ENCODE data around the gene RPTOR.

- TF ChIP-seq POLR2A (IDR thresholded peaks at IDR 0.05) (no peak), CTCF (IDR thresholded peaks at IDR 0.05) (no peak), POLR2AphosphoS5 (IDR thresholded peaks at IDR 0.05) (no peak)
Measured at GRCh38 chr17:80989586-80989913, 444.9 kb downstream of the RPTOR start.
